Bronchial epithelial cell (primary cell): Measurements from ENCODE around the gene ANKRD40CL. TPM values are rescaled to one million over a fixed set of nuclear protein-coding genes. Genes with fewer than 3 reads are reported as not detected.
"Not testable (repeated sequence)": the region's sequence is repeated elsewhere in the genome, so short reads cannot be mapped to it uniquely, and the experiment has no call there.

Source experiments
- DNase-seq: peaks from one replicate; pipeline ENCODE4 v3.0.0-alpha.2; 2010; ENCODE audit warnings: low read depth
- FAIRE-seq: peaks from 2 replicates; lab custom pipeline; 2011; peaks lifted over from hg19 to GRCh38; lab: Jason Lieb, UNC
- H3K27me3 ChIP-seq: 2 replicates; pipeline ENCODE4 v1.5.1; 2011; ENCODE audit warnings: low read length; ENCODE audit not compliant: control insufficient read depth, insufficient read depth
- H3K36me3 ChIP-seq: 2 replicates; pipeline ENCODE4 v1.5.1; 2011; ENCODE audit warnings: low read length; ENCODE audit not compliant: control insufficient read depth, insufficient read depth
- H3K4me3 ChIP-seq: 2 replicates; pipeline ENCODE4 v1.5.1; 2011; ENCODE audit warnings: mild to moderate bottlenecking, low read depth, low read length, control low read depth
- total RNA-seq: library from RNA; depleted of rRNA; stranded (reverse); fragments of >200 nt; gene quantifications from 2 replicates; pipeline ENCODE4 v1.2.1, GENCODE V29; 2014
- TF ChIP-seq, protein P1 (sequence below): IDR thresholded peaks from 2 replicates; pipeline ENCODE4 v1.5.1; 2011; ENCODE audit warnings: mild to moderate bottlenecking, moderate library complexity, low read length, control low read depth, inconsistent platforms; ENCODE audit not compliant: insufficient read depth, severe bottlenecking

ANKRD40CL gene
- total RNA-seq, 1 donor from 2014 or later: not detected

DNA sequence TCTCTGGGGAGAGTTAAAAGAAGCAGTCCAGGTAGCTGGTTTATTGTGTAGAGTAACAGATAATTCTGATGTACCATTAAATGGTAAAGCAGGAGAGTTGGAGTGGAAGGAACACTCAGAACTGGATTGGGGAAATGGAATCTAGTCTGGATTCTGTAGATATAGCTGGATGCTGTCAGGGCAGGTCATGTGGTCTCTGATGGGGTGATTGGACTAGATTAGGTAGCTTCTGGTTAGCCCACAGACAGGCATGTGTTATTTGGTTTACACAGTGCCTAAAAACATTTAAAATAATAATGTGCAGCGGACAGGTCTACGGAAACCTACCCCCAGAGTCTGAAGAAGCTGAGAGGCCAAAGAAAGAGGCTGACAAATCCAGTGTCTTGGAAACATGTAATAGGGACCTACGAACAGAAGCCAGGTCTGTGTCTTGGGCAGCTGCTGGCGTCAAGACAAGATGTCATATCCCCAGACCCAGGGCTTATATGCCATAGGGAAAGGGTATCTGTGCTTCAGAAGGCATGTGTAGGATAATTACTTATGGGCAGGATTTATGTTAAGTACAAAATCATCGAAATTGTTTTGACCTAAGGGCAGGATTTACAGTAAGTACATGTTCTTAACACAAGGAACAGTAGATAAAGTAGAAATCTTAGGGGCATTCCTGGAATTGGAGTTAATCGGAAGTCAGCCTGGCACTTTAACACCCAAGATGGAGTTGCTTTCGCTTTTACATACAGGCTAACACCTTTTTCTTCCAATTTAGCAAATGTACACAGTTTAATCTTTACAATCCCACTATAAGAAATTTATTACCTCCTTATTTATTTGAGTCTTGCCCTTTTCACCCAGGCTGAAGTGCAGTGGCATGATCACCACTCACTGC lies 35.5 kb downstream of the ANKRD40CL start:
- H3K36me3 ChIP-seq: no peaks in the 10 kb centered on the region
- no peak for DNase-seq
- H3K27me3 ChIP-seq: no peaks in the 10 kb centered on the region
- no peak for FAIRE-seq
- TF ChIP-seq, protein P1, sequence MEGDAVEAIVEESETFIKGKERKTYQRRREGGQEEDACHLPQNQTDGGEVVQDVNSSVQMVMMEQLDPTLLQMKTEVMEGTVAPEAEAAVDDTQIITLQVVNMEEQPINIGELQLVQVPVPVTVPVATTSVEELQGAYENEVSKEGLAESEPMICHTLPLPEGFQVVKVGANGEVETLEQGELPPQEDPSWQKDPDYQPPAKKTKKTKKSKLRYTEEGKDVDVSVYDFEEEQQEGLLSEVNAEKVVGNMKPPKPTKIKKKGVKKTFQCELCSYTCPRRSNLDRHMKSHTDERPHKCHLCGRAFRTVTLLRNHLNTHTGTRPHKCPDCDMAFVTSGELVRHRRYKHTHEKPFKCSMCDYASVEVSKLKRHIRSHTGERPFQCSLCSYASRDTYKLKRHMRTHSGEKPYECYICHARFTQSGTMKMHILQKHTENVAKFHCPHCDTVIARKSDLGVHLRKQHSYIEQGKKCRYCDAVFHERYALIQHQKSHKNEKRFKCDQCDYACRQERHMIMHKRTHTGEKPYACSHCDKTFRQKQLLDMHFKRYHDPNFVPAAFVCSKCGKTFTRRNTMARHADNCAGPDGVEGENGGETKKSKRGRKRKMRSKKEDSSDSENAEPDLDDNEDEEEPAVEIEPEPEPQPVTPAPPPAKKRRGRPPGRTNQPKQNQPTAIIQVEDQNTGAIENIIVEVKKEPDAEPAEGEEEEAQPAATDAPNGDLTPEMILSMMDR: no peak
- no peak overlapping the region for H3K4me3 ChIP-seq

DNA sequence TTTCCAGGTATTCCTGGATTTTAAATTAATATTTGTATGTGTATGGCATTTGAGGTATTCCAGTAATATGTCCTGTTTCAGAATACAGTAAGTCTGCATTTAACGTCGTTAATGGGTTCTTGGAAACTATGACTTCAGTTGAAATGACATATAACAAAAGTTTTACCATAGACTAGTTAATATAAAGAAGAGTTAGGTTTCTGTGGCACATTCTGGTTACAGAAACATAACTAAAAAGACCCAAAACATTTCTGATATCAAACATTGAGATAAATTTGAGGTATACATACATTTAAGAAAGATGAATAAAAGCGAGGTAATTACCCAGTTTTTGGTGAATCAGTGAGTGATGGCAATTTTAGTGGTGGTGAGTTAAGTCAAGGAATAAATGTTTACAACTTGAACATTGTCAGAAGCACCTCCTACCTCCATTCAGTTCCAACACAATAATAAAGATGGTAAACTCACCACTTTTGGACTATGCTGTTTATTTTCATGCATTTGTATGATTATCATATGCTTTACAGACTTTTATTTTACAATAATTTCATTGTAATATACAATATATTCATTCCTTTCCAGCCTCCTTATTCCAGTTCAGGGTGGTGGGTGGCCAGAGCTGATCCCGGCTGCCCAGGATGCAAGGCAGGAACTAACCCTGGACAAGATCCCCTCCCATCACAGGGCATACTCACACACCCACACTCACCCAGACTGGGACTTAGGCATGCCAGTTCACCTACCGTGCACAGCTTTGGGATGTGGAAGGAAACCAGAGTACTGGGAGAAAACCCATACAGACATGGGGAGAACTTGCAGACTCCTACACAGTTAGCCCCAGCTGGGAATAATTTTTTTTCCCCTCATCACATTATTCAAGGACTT lies 38.2 kb downstream of the ANKRD40CL start:
- Histone ChIP-seq H3K27me3 (no peaks in the 10 kb centered on the region), H3K36me3 (no peaks in the 10 kb centered on the region), H3K4me3 (no peak overlapping the region)
- TF ChIP-seq, protein P1: no peak
- DNase-seq (no peak), FAIRE-seq (no peak)

DNA sequence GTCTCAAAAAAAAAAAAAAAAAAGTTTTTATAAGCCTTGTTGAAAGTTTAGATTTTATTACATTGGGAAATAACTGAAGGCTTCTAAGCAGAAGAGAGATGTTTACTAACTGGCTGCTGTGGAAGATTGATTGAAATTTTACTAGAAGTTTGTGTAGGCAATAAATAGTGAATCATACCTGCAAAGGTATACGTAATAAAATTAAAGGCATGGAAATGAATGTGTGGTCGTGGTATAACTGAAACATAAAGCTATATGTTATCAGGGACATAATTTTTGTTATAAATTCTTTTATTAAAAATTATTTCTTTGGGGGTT lies 39.2 kb downstream of the ANKRD40CL start:
- no peaks in the 10 kb centered on the region for H3K27me3 ChIP-seq
- no peak overlapping the region for H3K4me3 ChIP-seq
- DNase-seq: no peak
- TF ChIP-seq, protein P1: no peak
- no peaks in the 10 kb centered on the region for H3K36me3 ChIP-seq
- FAIRE-seq: no peak

DNA sequence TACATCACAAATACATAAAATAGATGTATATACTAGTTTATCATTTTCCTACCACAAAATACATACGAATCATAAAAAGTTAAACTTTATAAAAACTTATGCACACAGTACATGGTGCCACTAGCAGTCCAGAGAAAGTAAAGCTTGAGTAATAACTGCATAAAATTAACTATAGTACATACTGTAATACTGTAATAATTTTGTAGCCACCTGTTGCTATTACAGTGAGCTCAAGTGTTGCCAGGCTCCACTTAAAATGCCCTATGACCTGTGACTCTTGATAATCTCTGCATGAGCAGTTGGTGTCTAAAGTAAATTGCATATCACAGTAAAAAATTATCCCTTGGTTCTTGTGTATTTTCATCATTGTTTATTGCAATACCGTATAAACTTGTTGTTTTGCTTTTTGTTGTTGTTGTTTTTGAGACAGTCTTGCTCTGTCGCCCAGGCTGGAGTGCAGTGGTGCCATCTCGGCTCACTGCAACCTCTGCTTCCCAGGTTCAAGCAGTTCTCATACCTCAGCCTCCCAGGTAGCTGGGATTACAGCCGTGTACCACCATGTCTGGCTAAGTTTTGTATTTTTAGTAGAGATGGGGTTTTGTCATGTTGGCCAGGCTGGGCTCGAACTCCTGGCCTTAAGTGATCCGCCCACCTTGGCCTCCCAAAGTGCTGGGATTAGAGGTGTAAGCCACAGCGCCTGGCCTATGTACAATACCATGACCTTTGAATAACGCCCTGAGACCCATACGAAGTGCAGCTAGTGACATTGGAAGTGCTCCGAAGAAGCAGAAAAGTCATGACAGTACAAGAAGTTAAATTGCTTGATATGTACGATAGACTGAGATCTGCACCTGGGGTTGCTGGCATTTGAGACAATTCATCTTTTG lies 41.3 kb downstream of the ANKRD40CL start:
- Histone ChIP-seq H3K36me3 (no peaks in the 10 kb centered on the region), H3K4me3 (no peak overlapping the region), H3K27me3 (no peaks in the 10 kb centered on the region)
- DNase-seq (no peak), FAIRE-seq (no peak)
- TF ChIP-seq, protein P1: no peak

DNA sequence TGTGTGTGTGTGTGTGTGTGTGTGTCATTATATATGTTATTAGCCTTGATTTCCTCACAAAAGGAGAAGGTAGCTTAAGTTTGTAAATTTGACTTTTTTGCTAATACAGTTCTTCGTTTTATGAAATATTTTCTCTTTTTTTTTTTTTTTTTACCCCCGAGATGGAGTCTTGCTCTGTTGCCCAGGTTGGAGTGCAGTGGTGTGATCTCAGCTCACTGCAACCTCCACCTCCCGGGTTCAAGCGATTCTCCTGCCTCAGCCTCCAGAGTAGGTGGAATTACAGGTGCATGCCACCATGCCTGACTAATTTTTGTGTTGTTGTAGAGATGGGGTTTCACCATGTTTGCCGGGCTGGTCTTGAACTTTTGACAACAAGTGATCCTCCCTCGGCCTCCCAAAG lies 42.7 kb downstream of the ANKRD40CL start:
- H3K36me3 ChIP-seq, FAIRE-seq, DNase-seq, H3K4me3 ChIP-seq, H3K27me3 ChIP-seq: not testable (repeated sequence)
